Osteoblast (primary cell): ENCODE results near the gene SORCS2. TPM values are rescaled to one million over a fixed set of nuclear protein-coding genes. Genes with fewer than 3 reads are reported as not detected.
A peak's percentile ranks its signal among the peaks of the same experiment; 100 is the strongest.

Source experiments
- DNase-seq: peaks from one replicate; pipeline ENCODE4 v3.0.0; 2011; ENCODE audit warnings: low spot score, mixed read lengths; ENCODE audit not compliant: insufficient read length; ENCODE audit errors: missing footprints
- H2AFZ ChIP-seq: 2 replicates; pipeline ENCODE4 v1.6.0; 2011; ENCODE audit warnings: mild to moderate bottlenecking, low read length
- H3K27ac ChIP-seq: 2 replicates; pipeline ENCODE4 v1.5.1; 2011; ENCODE audit warnings: mild to moderate bottlenecking, low read depth, low read length, moderate library complexity
- H3K27me3 ChIP-seq: 2 replicates; pipeline ENCODE4 v1.6.0; 2012; ENCODE audit warnings: mild to moderate bottlenecking, control low read depth, inconsistent platforms, low read length, moderate library complexity; ENCODE audit not compliant: insufficient read depth
- H3K36me3 ChIP-seq: 2 replicates; pipeline ENCODE4 v1.5.1; 2011; ENCODE audit warnings: mild to moderate bottlenecking, low read length, control low read depth, moderate library complexity; ENCODE audit not compliant: insufficient read depth
- H3K4me1 ChIP-seq: 2 replicates; pipeline ENCODE4 v1.5.1; 2011; ENCODE audit warnings: mild to moderate bottlenecking, low read length, control low read depth, moderate library complexity; ENCODE audit not compliant: insufficient read depth
- H3K4me2 ChIP-seq: 2 replicates; pipeline ENCODE4 v1.6.0; 2011; ENCODE audit warnings: mild to moderate bottlenecking, low read length; ENCODE audit not compliant: insufficient read depth
- H3K4me3 ChIP-seq: fragments of 200-600 bp; sonication (generic); 3 replicates; pipeline ENCODE4 v1.5.1; 2012; ENCODE audit warnings: mild to moderate bottlenecking, low read length, inconsistent platforms; ENCODE audit not compliant: insufficient read depth
- H3K79me2 ChIP-seq: 2 replicates; pipeline ENCODE4 v1.6.0; 2012; ENCODE audit warnings: mild to moderate bottlenecking, low read length, control low read depth, inconsistent platforms; ENCODE audit not compliant: insufficient read depth
- H3K9me3 ChIP-seq: 2 replicates; pipeline ENCODE4 v1.5.1; 2011; ENCODE audit warnings: low read depth, low read length, control low read depth
- H4K20me1 ChIP-seq: 2 replicates; pipeline ENCODE4 v1.6.0; 2012; ENCODE audit warnings: mild to moderate bottlenecking, low read length, control low read depth; ENCODE audit not compliant: insufficient read depth
- total RNA-seq: library from RNA; depleted of rRNA; stranded (reverse); fragments of >200 nt; gene quantifications from 2 replicates; pipeline ENCODE4 v1.2.3, GENCODE V29; 2012
- TF ChIP-seq, protein P1 (sequence below): IDR thresholded peaks from 2 replicates; pipeline ENCODE4 v1.5.1; 2011; ENCODE audit warnings: mild to moderate bottlenecking, low read depth, low read length, moderate library complexity; ENCODE audit errors: extremely low read depth

The SORCS2 gene
- total RNA-seq, 1 donor: 9.0 TPM

DNA sequence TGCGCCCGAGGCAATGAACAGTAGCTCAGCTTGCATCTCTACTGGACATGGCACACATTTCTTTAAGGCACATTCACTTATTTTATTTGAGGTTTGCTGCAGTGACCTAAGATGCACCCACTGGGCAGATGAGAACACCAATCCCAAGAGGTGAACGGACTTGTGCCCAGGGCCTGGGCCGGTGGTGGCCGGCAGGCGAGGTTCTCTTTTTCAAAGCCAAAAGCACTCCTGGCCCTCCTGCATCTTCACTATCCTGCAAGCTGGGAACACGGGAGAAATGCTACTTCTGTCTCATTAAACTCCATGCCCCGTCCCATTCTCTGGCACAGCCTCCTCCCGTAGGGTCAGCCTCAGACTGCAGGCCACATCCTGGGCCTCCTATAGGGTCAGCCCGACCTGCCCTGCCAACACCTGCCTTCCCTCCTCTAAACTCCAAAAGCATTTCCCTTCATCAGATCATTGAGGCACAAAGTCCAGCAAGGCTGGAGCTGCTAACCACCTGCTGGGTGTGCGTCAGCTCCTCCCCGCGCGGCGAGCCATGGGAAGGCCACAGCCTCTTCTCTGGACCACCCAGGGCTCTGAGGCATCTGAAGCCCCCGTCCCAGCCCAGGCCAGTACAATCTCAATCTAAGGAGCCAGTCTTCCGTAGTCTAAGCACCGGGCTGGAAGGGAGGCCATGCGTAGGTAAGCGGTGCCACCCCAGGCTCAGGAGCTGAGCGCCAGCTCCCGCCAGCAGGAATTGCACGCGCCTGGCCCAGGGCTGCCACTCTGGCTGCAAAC is 581.3 kb downstream of the SORCS2 start:
- Histone ChIP-seq H3K9me3 (no peaks in the 10 kb centered on the region), H3K27ac (no peak overlapping the region), H3K4me2 (no peak overlapping the region), H3K4me3 (no peak overlapping the region), H3K27me3 (no peaks in the 10 kb centered on the region), H3K4me1 (no peaks in the 10 kb centered on the region), H3K36me3 (peaks cover 100% of the 10 kb centered on the region), H3K79me2 (peaks cover 98% of the 10 kb centered on the region), H2AFZ (no peak overlapping the region), H4K20me1 (peaks cover 72% of the 10 kb centered on the region)
- DNase-seq: peak; percentile 63
- TF ChIP-seq, protein P1, sequence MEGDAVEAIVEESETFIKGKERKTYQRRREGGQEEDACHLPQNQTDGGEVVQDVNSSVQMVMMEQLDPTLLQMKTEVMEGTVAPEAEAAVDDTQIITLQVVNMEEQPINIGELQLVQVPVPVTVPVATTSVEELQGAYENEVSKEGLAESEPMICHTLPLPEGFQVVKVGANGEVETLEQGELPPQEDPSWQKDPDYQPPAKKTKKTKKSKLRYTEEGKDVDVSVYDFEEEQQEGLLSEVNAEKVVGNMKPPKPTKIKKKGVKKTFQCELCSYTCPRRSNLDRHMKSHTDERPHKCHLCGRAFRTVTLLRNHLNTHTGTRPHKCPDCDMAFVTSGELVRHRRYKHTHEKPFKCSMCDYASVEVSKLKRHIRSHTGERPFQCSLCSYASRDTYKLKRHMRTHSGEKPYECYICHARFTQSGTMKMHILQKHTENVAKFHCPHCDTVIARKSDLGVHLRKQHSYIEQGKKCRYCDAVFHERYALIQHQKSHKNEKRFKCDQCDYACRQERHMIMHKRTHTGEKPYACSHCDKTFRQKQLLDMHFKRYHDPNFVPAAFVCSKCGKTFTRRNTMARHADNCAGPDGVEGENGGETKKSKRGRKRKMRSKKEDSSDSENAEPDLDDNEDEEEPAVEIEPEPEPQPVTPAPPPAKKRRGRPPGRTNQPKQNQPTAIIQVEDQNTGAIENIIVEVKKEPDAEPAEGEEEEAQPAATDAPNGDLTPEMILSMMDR: no peak

DNA sequence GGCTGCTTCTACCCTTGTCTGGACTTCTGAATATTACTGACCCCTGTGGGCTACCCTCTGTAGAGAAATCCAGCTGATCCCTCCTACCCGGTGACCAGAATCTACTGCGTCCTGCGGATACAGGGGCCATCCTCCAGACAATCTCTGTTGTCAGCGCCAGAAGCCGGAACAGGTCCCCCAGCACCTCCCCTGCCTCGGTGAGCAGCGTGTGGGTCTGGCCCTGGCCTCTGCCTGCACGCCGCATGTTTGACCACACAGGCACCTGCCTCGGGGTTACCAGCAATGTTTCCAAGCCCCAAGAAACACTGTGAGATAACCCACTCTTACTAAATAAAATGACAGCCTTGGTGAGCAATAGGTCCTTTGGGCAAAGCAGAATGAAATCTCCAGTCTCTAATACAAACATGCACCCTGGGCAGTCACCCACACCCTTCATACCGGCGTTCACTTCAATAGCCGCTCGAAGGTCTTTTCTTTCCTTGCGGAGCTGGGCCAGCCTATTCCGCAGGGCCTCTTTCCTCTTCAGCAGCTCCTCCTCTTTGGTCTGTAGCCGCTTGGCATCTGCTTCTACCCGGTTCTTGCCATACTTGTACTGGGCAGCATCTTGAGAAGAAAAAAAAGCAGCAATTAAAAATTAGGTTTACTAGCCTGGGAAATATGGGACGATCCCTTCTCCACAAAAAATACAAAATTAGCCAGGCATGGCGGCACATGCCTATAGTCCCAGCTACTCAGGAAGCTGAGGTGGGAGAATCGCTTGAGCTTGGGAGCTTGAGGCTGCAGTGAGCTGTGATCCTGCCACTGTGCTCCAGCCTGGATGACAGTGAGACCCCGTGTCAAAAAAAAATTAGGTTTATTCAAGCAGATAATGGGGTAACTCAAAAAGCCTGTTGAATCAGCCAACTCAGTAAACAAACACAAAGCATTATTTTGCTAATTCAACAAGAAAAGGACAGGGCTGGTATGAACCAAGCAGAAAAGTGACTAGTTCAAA is 582.3 kb downstream of the SORCS2 start:
- Histone ChIP-seq H3K36me3 (peaks cover 98% of the 10 kb centered on the region), H3K79me2 (peaks cover 98% of the 10 kb centered on the region)

DNA sequence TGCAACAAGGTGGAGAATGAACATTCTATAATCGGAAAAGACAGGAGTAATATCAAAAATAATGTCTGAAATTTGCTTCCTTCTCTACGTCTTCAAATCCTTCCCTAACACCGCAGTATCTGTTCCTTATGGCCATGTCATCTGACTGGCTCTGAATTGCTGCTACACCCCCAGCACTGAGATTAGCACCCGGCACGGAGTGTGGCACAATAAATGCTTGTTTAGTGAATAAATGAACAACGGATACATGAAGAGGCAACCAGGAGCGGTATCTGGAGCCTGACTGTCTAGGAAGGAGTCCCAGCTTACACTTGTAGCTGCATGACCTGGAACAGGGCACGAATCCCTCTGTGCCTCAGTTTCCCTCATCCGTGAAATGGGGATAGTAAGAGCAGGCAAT is 583.1 kb downstream of the SORCS2 start:
- peaks cover 16% of the 10 kb centered on the region for H3K4me1 ChIP-seq
- peaks cover 98% of the 10 kb centered on the region for H3K79me2 ChIP-seq
- peaks cover 98% of the 10 kb centered on the region for H3K36me3 ChIP-seq
- TF ChIP-seq, protein P1: no peak
- no peak overlapping the region for H3K4me2 ChIP-seq
- no peaks in the 10 kb centered on the region for H3K9me3 ChIP-seq
- no peak overlapping the region for H3K4me3 ChIP-seq
- H3K27me3 ChIP-seq: no peaks in the 10 kb centered on the region
- H4K20me1 ChIP-seq: peaks cover 60% of the 10 kb centered on the region
- no peak overlapping the region for H2AFZ ChIP-seq
- DNase-seq: no peak
- no peak overlapping the region for H3K27ac ChIP-seq

More for the DNA sequence above, 582.3 kb downstream of the SORCS2 start:
- Histone ChIP-seq H3K4me1 (peaks cover 9% of the 10 kb centered on the region), H3K27me3 (no peaks in the 10 kb centered on the region), H3K4me3 (no peak overlapping the region), H3K4me2 (no peak overlapping the region), H4K20me1 (peaks cover 68% of the 10 kb centered on the region), H2AFZ (no peak overlapping the region), H3K27ac (no peak overlapping the region), H3K9me3 (no peaks in the 10 kb centered on the region)
- peak; percentile 30 for DNase-seq
- TF ChIP-seq, protein P1: no peak
